GM13976 (cell line): ENCODE measurements around the gene CNPY1.

Experiments used
- DNase-seq: peaks from one replicate; pipeline ENCODE4 v3.0.0; 2012; ENCODE audit warnings: low spot score
- in situ Hi-C: fragments of 300-500 bp; cut with MboI; formaldehyde crosslinking; loops from one replicate; pipeline ENCODE4 v1.12.0; 2022; ENCODE audit warnings: low sequenced_read_pairs, mixed read lengths, inconsistent platforms; ENCODE audit not compliant: unreplicated experiment
- TF ChIP-seq, protein P1 (sequence below): IDR thresholded peaks from 2 replicates; pipeline ENCODE4 v1.5.1; 2012; ENCODE audit warnings: borderline replicate concordance, mild to moderate bottlenecking; ENCODE audit not compliant: insufficient read depth; ENCODE audit errors: extremely low read depth, missing control alignments, control extremely low read depth

CNPY1 gene

DNA sequence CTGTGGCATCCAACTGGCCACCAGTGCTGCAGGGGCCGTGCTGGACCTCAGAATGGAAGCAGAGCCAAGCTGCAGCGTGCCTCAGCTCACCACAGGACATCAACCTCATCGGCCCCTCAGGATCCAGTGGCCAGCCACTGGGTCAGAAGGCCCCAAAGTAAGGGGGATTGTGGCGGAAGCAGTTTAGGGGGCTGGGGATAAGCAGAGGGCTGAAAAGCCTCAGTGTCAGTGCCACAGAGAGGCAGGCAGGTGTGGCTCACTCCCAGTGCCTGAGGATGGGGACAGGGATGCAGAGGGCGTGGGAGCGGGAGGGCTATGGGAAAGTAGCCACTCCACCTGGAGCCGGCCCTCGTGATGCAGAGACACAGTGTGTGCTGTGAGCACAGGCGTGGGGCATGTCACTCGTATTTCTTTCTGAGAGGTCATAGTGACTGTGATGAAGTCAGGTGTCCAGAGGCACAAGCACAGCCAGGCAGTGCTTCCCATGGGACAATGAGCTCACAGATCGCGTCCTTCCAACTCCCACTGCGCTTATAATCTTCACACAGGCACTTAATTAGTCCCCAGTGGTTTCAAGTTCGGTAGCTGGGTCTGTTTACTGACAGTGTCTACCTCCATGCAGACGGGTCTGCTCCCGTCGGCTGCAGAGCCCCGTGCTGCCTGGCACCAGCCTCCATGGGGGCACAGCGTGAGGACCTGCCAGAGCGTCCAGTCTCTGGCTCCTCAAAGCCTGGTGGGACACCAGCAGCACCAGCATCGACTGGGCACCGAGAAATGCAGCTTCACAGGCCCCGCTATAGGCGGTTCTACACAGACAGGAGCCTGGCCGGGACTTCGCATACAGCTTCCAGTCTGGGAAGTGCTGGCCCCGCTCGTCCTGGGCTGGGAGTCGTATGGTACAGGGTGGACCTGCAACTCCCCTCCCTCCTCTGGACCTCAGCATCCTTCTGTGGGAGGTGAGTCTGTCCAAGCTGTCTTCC is 42.9 kb upstream of the CNPY1 start:
- in situ Hi-C loops, result no loop called here
- TF ChIP-seq, protein P1, sequence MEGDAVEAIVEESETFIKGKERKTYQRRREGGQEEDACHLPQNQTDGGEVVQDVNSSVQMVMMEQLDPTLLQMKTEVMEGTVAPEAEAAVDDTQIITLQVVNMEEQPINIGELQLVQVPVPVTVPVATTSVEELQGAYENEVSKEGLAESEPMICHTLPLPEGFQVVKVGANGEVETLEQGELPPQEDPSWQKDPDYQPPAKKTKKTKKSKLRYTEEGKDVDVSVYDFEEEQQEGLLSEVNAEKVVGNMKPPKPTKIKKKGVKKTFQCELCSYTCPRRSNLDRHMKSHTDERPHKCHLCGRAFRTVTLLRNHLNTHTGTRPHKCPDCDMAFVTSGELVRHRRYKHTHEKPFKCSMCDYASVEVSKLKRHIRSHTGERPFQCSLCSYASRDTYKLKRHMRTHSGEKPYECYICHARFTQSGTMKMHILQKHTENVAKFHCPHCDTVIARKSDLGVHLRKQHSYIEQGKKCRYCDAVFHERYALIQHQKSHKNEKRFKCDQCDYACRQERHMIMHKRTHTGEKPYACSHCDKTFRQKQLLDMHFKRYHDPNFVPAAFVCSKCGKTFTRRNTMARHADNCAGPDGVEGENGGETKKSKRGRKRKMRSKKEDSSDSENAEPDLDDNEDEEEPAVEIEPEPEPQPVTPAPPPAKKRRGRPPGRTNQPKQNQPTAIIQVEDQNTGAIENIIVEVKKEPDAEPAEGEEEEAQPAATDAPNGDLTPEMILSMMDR, result no peak
- DNase-seq, result no peak

DNA sequence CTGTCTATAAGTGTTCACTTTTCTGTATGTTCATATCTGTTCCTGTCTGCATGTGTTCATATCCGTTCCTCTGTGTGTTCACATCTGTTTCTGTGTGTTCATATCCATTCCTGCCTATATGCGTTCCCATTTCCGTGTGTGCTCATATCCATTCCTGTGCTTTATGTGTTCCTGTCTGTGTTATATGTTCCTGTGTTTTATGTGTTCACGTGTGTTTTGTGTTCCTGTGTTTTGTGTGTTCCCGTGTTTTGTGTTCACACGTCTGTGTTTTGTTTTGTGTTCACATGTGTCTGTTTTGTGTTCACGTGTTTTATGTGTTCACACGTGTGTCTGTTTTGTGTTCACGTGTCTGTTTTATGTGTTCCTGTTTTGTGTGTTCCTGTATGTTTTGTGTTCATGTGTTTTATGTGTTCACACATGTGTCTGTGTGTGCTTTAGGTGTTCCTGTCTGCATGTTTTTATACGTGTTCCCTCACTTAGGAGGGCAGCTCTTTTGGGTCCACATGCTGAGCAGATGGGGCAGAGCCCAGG is 42.2 kb upstream of the CNPY1 start:
- DNase-seq, result no peak
- TF ChIP-seq, protein P1, result no peak
- in situ Hi-C loops, result no loop called here

DNA sequence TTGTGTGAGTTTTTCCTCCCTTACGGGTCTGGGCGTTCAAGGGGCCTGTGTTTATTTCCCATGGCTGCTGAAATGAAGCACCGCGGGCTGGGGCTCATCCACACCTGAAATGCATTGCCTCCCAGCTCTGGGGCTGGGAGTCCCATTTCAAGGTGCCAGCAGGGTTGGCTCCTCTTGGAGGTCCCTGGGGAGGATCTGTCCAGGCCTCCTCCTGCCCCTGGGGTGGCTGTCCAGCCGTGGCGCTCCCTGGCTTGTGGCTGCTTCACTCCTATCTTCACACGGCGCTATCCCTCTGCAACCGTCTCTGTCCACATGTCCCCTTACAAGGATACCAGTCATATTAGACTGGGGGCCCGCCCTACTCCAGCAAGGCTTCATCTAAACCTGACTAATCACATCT is 41.1 kb upstream of the CNPY1 start:
- in situ Hi-C loops, result no loop called here
- DNase-seq, result no peak
- TF ChIP-seq, protein P1, result no peak

DNA sequence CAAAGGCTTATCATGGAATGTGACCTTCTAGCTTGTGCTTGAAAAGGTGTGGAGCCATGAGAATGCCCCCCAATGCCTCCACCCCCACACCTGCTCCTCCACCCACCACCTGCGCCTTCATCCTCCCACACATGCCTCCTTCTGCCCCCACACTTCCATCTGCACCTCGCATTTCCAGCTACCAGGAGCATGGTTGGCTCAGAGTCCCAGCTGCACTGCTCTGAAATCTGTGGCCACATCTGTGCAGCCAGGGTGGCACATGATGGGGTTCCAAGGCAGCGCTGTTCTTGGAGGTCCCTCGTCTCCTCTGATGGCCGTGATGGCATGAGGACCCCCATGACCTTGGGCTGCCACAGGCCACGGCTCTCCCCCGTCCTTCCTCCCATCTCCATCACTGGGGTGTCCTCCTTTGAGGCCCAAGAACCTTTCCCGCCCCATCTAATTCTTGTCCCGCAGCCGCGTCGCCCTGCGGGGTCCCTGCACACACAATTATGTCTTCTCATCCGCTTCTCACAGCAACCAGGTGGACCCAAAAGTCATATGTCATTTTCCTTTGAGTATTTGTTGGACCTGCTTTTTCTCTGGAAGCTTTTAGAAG is 40.6 kb upstream of the CNPY1 start:
- in situ Hi-C loops, result no loop called here
- no peak for DNase-seq
- TF ChIP-seq, protein P1, result no peak

DNA sequence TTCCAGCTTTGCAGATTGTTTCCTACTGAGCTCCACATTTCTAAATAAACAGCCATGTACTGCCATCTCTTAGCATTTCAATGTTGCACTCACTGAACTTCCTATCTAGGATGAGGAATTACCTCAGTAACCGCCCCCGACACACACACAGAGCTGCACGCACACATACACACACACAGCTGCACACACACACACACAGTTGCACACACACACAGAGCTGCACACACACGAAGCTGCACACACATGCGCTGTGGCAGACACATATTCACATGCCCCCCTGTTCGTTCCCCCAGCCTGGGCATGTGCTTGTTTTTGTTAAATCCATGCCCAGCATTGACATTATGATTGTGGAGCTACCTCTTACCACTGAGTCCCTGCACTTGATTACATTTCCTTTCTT is 39.6 kb upstream of the CNPY1 start:
- TF ChIP-seq, protein P1, result no peak
- DNase-seq, result no peak
- in situ Hi-C loops, result no loop called here

DNA sequence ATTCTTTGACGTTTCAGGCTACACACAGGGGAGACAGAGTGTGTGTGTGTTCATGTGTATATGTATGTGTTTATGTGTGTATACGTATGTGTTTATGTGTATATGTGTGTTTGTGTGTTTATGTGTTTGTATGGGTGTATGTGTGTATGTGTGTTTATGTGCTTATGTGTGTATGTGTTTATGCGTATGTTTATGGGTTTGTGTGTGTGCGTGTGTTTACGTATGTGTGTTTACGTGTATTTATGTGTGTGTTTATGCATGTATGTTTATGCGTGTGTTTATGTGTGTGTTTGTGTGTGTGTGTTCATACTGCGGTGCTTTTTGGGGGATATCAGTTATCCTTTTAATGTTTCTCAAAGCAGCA is 39.2 kb upstream of the CNPY1 start:
- DNase-seq, result no peak
- TF ChIP-seq, protein P1, result no peak
- in situ Hi-C loops, result no loop called here
